IgD-negative memory B cell (primary cell): ENCODE data around the gene OR51B2. TPM values are rescaled to one million over a fixed set of nuclear protein-coding genes. Genes with fewer than 3 reads are reported as not detected.
"Not testable (repeated sequence)": the region's sequence is repeated elsewhere in the genome, so short reads cannot be mapped to it uniquely, and the experiment has no call there.

Source experiments
- H3K27ac Mint-ChIP-seq, 3 donors: one replicate each; pipeline ENCODE4 v1.8.0; 2020 to 2022; ENCODE audit warnings: mild to moderate bottlenecking in 3 of 3, mixed read lengths in 3 of 3, moderate library complexity in 1 of 3
- H3K27me3 Mint-ChIP-seq: one replicate; pipeline ENCODE4 v1.8.0; 2021; ENCODE audit warnings: mixed read lengths
- H3K36me3 Mint-ChIP-seq: one replicate; pipeline ENCODE4 v1.8.0; 2020; ENCODE audit warnings: mild to moderate bottlenecking, mixed read lengths
- H3K4me1 Mint-ChIP-seq, 3 donors: one replicate each; pipeline ENCODE4 v1.8.0; 2020 to 2022; ENCODE audit warnings: mixed read lengths in 3 of 3, mild to moderate bottlenecking in 1 of 3
- H3K4me3 Mint-ChIP-seq, 4 donors: one replicate each; pipeline ENCODE4 v1.8.0; 2020 to 2022; ENCODE audit warnings: mild to moderate bottlenecking in 4 of 4, mixed read lengths in 4 of 4, moderate library complexity in 3 of 4
- H3K9me3 Mint-ChIP-seq, 3 donors: one replicate each; pipeline ENCODE4 v1.8.0; 2020 to 2021; ENCODE audit warnings: mixed read lengths in 3 of 3, mild to moderate bottlenecking in 1 of 3
- polyA plus RNA-seq: library from polyadenylated mRNA; unstranded; fragments of 300-500 nt; fragmentation: Illumina TruSeq; gene quantifications from one replicate; pipeline ENCODE4 v1.2.3, GENCODE V29; 2021

Gene OR51B2
- polyA plus RNA-seq, 1 donor from 2014 or later = not detected

DNA sequence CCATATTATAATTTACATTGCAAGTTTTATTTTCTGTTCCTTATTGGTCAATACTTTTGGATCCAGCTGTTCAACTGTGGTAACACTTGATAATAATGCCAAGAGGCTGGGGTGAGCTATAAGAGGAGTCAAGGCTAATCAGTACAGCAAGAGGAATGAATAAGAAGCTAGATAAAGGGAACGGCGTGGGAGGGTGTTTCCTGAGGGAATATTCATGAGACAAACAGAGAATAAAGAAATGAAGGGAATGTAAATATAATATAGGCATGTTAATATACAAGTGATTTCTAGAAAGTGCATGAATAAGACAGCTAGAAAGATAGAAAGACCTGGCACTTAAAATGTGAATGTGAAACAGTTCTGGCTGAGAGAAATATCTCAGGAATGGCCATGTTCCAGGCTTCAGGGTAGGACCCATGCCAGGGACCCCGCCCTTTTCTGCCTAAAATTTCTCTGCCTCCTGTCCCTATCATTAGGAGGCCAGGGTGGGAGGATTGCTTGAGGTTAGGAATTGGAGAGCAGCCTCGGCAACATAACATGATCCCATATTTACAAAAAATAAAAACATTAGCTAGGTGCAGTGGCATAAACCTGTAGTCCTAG lies 26.3 kb downstream of the OR51B2 start:
- no peak overlapping the region for H3K4me3 Mint-ChIP-seq
- H3K36me3 Mint-ChIP-seq = no peaks in the 10 kb centered on the region
- peaks cover 1% of the 10 kb centered on the region for H3K27me3 Mint-ChIP-seq
- no peaks in the 10 kb centered on the region for H3K4me1 Mint-ChIP-seq
- H3K27ac Mint-ChIP-seq = no peak overlapping the region
- peaks cover 0 to 3% (median 0%) of the 10 kb centered on the region in 3 donors for H3K9me3 Mint-ChIP-seq

GRCh38 chr11:5294342-5294995 lies 29.6 kb downstream of the OR51B2 start:
- not testable (repeated sequence) for H3K4me1 Mint-ChIP-seq, H3K27ac Mint-ChIP-seq, H3K4me3 Mint-ChIP-seq, H3K27me3 Mint-ChIP-seq, H3K9me3 Mint-ChIP-seq, H3K36me3 Mint-ChIP-seq

DNA sequence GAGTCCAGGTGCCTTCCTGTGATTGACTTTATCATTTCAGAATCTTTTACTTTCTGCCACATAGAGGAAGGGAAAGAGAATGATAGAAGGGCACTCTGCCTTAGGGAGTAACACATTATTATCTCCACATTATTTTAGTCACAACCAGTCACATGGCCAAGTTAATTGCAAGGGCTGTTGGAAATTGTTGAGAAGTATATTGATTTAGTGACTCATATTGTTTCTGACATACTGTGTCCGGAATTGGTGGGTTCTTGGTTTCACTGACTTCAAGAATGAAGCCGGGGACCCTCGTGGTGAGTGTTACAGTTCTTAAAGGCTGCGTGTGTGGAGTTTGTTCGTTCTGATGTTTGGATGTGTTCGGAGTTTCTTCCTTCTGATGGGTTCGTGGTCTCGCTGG lies 31.1 kb downstream of the OR51B2 start:
- Mint-ChIP-seq H3K27me3 (peaks cover 1% of the 10 kb centered on the region), H3K4me3 (no peak overlapping the region), H3K27ac (no peak overlapping the region)

GRCh38 chr11:5291207-5291838 lies 32.8 kb downstream of the OR51B2 start:
- no peaks in the 10 kb centered on the region for H3K4me1 Mint-ChIP-seq
- H3K27me3 Mint-ChIP-seq = no peaks in the 10 kb centered on the region
- H3K9me3 Mint-ChIP-seq = peaks cover 0 to 3% (median 0%) of the 10 kb centered on the region in 3 donors
- no peak overlapping the region for H3K4me3 Mint-ChIP-seq
- H3K36me3 Mint-ChIP-seq = no peaks in the 10 kb centered on the region
- H3K27ac Mint-ChIP-seq = no peak overlapping the region

More for the DNA sequence above, 31.1 kb downstream of the OR51B2 start:
- no peaks in the 10 kb centered on the region for H3K4me1 Mint-ChIP-seq
- peaks cover 0 to 3% (median 0%) of the 10 kb centered on the region in 3 donors for H3K9me3 Mint-ChIP-seq
- no peaks in the 10 kb centered on the region for H3K36me3 Mint-ChIP-seq

DNA sequence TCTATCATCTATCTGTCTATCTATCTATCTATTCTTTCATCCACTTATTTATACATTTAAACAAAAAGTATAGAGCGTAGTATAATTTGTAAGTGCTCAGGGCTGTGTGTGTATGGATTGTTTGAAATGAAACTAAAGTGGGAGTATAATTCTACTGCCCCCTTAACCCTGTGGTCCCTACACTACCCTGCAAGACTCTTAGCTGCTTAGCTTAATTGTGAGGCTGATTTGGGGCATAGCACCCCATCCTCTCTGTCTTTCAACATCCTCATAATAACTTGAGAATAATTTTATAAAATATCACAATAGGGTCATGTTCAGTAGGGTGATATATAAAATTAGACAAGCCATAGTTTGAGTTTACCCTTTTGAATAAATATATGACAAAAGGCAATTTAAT lies 34.0 kb downstream of the OR51B2 start:
- peaks cover 0 to 3% (median 0%) of the 10 kb centered on the region in 3 donors for H3K9me3 Mint-ChIP-seq
- no peak overlapping the region for H3K27ac Mint-ChIP-seq
- H3K36me3 Mint-ChIP-seq = no peaks in the 10 kb centered on the region
- no peak overlapping the region for H3K4me3 Mint-ChIP-seq
- H3K27me3 Mint-ChIP-seq = no peaks in the 10 kb centered on the region
- H3K4me1 Mint-ChIP-seq = no peaks in the 10 kb centered on the region

GRCh38 chr11:5289696-5290095 lies 34.4 kb downstream of the OR51B2 start:
- Mint-ChIP-seq H3K27me3 (no peaks in the 10 kb centered on the region), H3K9me3 (peaks cover 0 to 3% (median 0%) of the 10 kb centered on the region in 3 donors), H3K27ac (no peak overlapping the region), H3K4me1 (no peaks in the 10 kb centered on the region), H3K4me3 (no peak overlapping the region), H3K36me3 (no peaks in the 10 kb centered on the region)

GRCh38 chr11:5288906-5289550 lies 35.1 kb downstream of the OR51B2 start:
- Mint-ChIP-seq H3K27me3 (no peaks in the 10 kb centered on the region), H3K9me3 (peaks cover 0 to 3% (median 0%) of the 10 kb centered on the region in 3 donors), H3K4me3 (no peak overlapping the region), H3K27ac (no peak overlapping the region), H3K4me1 (no peaks in the 10 kb centered on the region), H3K36me3 (no peaks in the 10 kb centered on the region)

DNA sequence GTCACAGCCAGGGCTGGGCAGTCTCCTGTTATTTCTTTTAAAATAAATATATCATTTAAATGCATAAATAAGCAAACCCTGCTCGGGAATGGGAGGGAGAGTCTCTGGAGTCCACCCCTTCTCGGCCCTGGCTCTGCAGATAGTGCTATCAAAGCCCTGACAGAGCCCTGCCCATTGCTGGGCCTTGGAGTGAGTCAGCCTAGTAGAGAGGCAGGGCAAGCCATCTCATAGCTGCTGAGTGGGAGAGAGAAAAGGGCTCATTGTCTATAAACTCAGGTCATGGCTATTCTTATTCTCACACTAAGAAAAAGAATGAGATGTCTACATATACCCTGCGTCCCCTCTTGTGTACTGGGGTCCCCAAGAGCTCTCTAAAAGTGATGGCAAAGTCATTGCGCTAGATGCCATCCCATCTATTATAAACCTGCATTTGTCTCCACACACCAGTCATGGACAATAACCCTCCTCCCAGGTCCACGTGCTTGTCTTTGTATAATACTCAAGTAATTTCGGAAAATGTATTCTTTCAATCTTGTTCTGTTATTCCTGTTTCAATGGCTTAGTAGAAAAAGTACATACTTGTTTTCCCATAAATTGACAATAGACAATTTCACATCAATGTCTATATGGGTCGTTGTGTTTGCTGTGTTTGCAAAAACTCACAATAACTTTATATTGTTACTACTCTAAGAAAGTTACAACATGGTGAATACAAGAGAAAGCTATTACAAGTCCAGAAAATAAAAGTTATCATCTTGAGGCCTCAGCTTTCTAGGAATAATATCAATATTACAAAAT lies 35.8 kb downstream of the OR51B2 start:
- no peaks in the 10 kb centered on the region for H3K36me3 Mint-ChIP-seq
- H3K9me3 Mint-ChIP-seq = peaks cover 0 to 2% (median 0%) of the 10 kb centered on the region in 3 donors
- H3K27me3 Mint-ChIP-seq = no peaks in the 10 kb centered on the region
- H3K27ac Mint-ChIP-seq = no peak overlapping the region
- no peaks in the 10 kb centered on the region for H3K4me1 Mint-ChIP-seq
- no peak overlapping the region for H3K4me3 Mint-ChIP-seq

DNA sequence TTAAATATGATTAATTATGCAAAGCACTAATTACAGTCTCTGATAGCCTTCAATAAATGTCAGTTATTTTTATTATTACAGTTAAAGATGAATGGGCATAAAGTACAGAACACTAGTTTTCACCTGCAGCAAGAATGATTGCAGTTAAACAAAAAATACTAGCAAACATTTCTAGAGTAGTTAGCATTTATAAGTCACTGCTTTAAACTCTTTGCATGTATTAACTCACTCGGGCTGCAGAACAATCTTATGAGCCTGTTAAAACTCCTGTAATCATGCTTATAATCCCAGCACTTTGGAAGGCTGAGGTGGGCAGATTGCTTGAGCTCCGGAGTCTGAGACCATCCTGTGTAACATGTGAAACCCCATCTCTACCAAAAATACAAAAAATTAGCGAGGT lies 37.2 kb downstream of the OR51B2 start:
- no peaks in the 10 kb centered on the region for H3K36me3 Mint-ChIP-seq
- no peak overlapping the region for H3K4me3 Mint-ChIP-seq
- no peaks in the 10 kb centered on the region for H3K9me3 Mint-ChIP-seq
- H3K4me1 Mint-ChIP-seq = no peaks in the 10 kb centered on the region
- H3K27ac Mint-ChIP-seq = no peak overlapping the region
- H3K27me3 Mint-ChIP-seq = no peaks in the 10 kb centered on the region

DNA sequence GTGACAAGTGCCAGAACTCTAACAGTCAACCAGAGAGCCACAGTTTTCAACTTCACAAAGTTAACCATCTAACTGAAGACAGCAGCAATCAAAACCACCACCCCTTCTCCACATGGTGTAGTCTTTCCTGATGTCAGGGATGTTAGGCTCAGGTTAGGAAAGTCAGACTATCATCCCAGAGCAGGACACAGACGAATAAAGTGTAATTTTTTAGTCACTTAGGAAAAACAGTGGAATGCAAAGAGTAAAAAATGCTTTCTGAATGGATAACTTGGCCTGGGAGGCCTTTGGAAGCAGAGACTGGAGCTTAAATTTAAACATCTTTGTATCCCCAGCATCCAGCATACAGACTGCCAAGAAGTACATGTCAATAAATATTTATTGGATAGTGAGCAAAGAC lies 37.7 kb downstream of the OR51B2 start:
- Mint-ChIP-seq H3K36me3 (no peaks in the 10 kb centered on the region), H3K9me3 (no peaks in the 10 kb centered on the region), H3K4me1 (no peaks in the 10 kb centered on the region), H3K27me3 (no peaks in the 10 kb centered on the region), H3K4me3 (no peak overlapping the region), H3K27ac (no peak overlapping the region)

DNA sequence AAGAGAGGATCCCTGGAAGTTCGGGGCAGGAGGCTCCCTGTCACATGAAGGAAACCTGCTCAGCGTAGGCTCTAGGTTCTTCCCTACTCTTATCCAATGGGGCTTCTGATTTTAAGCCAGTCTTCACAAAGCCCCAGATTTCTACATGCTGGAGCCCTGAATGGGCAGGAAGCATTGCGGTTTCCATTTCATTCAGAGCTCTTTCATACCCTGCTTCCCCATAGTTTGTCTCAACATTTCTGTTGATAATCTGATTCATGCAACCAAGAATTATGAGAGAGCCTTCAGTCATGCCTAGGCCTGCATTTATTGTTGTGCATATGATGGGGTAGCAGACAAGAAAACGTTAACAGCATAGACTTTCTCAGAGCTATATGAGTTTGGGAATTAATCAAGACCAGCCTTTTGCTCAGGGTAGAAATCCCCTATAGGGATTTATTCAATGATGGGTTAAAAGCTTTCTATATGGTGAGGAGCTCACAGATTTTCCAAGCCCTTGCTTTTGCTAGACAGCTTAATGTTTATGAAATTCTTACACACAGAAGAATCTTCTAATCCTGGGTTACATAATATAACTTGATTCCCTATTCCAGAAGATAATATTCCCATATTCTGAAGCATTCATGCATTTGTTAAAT lies 38.3 kb downstream of the OR51B2 start:
- H3K27ac Mint-ChIP-seq = no peak overlapping the region
- H3K4me3 Mint-ChIP-seq = no peak overlapping the region
- H3K9me3 Mint-ChIP-seq = no peaks in the 10 kb centered on the region
- no peaks in the 10 kb centered on the region for H3K36me3 Mint-ChIP-seq
- H3K27me3 Mint-ChIP-seq = no peaks in the 10 kb centered on the region
- no peaks in the 10 kb centered on the region for H3K4me1 Mint-ChIP-seq

GRCh38 chr11:5284637-5285036 lies 39.5 kb downstream of the OR51B2 start:
- H3K36me3 Mint-ChIP-seq = no peaks in the 10 kb centered on the region
- no peaks in the 10 kb centered on the region for H3K4me1 Mint-ChIP-seq
- H3K9me3 Mint-ChIP-seq = no peaks in the 10 kb centered on the region
- H3K4me3 Mint-ChIP-seq = no peak overlapping the region
- no peak overlapping the region for H3K27ac Mint-ChIP-seq
- no peaks in the 10 kb centered on the region for H3K27me3 Mint-ChIP-seq

GRCh38 chr11:5283882-5284281 lies 40.2 kb downstream of the OR51B2 start:
- Mint-ChIP-seq H3K4me1 (no peaks in the 10 kb centered on the region), H3K36me3 (no peaks in the 10 kb centered on the region), H3K4me3 (no peak overlapping the region), H3K27me3 (no peaks in the 10 kb centered on the region), H3K27ac (no peak overlapping the region), H3K9me3 (no peaks in the 10 kb centered on the region)

GRCh38 chr11:5283086-5283485 lies 41.0 kb downstream of the OR51B2 start:
- H3K9me3 Mint-ChIP-seq = no peaks in the 10 kb centered on the region
- H3K4me3 Mint-ChIP-seq = no peak overlapping the region
- no peaks in the 10 kb centered on the region for H3K27me3 Mint-ChIP-seq
- no peak overlapping the region for H3K27ac Mint-ChIP-seq
- no peaks in the 10 kb centered on the region for H3K36me3 Mint-ChIP-seq
- no peaks in the 10 kb centered on the region for H3K4me1 Mint-ChIP-seq
